HEK293 (cell line): Measurements from ENCODE around the gene PIK3R5.

Experiments used
- CTCF ChIA-PET: fragments of 350-600 bp; formaldehyde crosslinking; extraction: SDS; loops from one replicate; lab custom pipeline; 2021; ENCODE audit warnings: antibody characterized with exemption; lab: Yijun Ruan, JAX
- POLR2A ChIA-PET: fragments of 300-600 bp; formaldehyde crosslinking; extraction: SDS; loops from one replicate; lab custom pipeline; 2020; ENCODE audit warnings: antibody characterized with exemption, inconsistent platforms; lab: Yijun Ruan, JAX
- H3K27ac ChIP-seq: fragments of 200-500 bp; sonication (Bioruptor generic); 2 replicates; pipeline ENCODE4 v1.5.1; 2014; ENCODE audit warnings: low read depth, low read length, control low read depth, inconsistent platforms; ENCODE audit errors: extremely low read depth
- H3K36me3 ChIP-seq, 2 experiments: fragments of 200-500 bp in 1 of 2; sonication (Bioruptor generic) in 1 of 2; 1 replicate in 1 of 2; 2 replicates in 1 of 2; pipeline ENCODE4 v1.5.1; 2014 to 2017; ENCODE audit warnings: inconsistent platforms in 2 of 2, low read length in 2 of 2; ENCODE audit not compliant: control insufficient read depth in 2 of 2, insufficient read depth in 1 of 2
- H3K4me1 ChIP-seq: fragments of 200-500 bp; sonication (Bioruptor generic); 2 replicates; pipeline ENCODE4 v1.5.1; 2014; ENCODE audit warnings: mild to moderate bottlenecking, low read length, inconsistent platforms; ENCODE audit not compliant: control insufficient read depth, insufficient read depth
- H3K4me3 ChIP-seq: 2 replicates; pipeline ENCODE4 v1.5.1; 2011; ENCODE audit warnings: low read depth, mild to moderate bottlenecking, control low read depth, low read length, moderate library complexity
- H3K9me3 ChIP-seq: fragments of 200-500 bp; sonication (Bioruptor generic); 2 replicates; pipeline ENCODE4 v1.5.1; 2014; ENCODE audit warnings: low read depth, low read length, inconsistent platforms; ENCODE audit not compliant: control insufficient read depth, insufficient read depth
- RBAK ChIP-seq: fragments of 450-650 bp; formaldehyde crosslinking; IDR thresholded peaks from 2 replicates; pipeline ENCODE4 v1.5.1; 2016; ENCODE audit warnings: missing biosample characterization, missing genetic modification characterization
- SP7 ChIP-seq: fragments of 450-650 bp; formaldehyde crosslinking; IDR thresholded peaks from 2 replicates; pipeline ENCODE4 v1.5.1; 2016; ENCODE audit warnings: missing biosample characterization, missing genetic modification characterization
- TRIM28 ChIP-seq: IDR thresholded peaks from 2 replicates; pipeline ENCODE4 v1.6.1; 2011; ENCODE audit warnings: low read length, control low read depth, borderline replicate concordance
- ZFP37 ChIP-seq: fragments of 450-650 bp; formaldehyde crosslinking; IDR thresholded peaks from 2 replicates; pipeline ENCODE4 v1.5.1; 2016; ENCODE audit warnings: missing biosample characterization, missing genetic modification characterization
- ZNF146 ChIP-seq: fragments of 450-650 bp; formaldehyde crosslinking; IDR thresholded peaks from 2 replicates; pipeline ENCODE4 v1.5.1; 2016; ENCODE audit warnings: missing biosample characterization, missing genetic modification characterization
- ZNF211 ChIP-seq: fragments of 450-650 bp; formaldehyde crosslinking; IDR thresholded peaks from 2 replicates; pipeline ENCODE4 v1.5.1; 2016; ENCODE audit warnings: low read depth, missing biosample characterization, missing genetic modification characterization
- ZNF302 ChIP-seq: fragments of 450-650 bp; formaldehyde crosslinking; IDR thresholded peaks from 2 replicates; pipeline ENCODE4 v1.5.1; 2016; ENCODE audit warnings: missing biosample characterization, missing genetic modification characterization, low read depth
- ZNF324 ChIP-seq: fragments of 450-650 bp; formaldehyde crosslinking; IDR thresholded peaks from 2 replicates; pipeline ENCODE4 v1.5.1; 2016; ENCODE audit warnings: missing biosample characterization, missing genetic modification characterization
- ZNF391 ChIP-seq: fragments of 450-650 bp; formaldehyde crosslinking; IDR thresholded peaks from 2 replicates; pipeline ENCODE4 v1.5.1; 2016; ENCODE audit warnings: low read depth, missing biosample characterization, missing genetic modification characterization, borderline replicate concordance
- ZNF600 ChIP-seq: fragments of 450-650 bp; formaldehyde crosslinking; IDR thresholded peaks from 2 replicates; pipeline ENCODE4 v1.5.1; 2016; ENCODE audit warnings: missing biosample characterization, missing genetic modification characterization
- ZNF776 ChIP-seq: fragments of 450-650 bp; formaldehyde crosslinking; IDR thresholded peaks from 2 replicates; pipeline ENCODE4 v1.5.0; 2017; ENCODE audit warnings: missing biosample characterization, missing genetic modification characterization, borderline replicate concordance
- ZSCAN16 ChIP-seq: fragments of 450-650 bp; formaldehyde crosslinking; IDR thresholded peaks from 2 replicates; pipeline ENCODE4 v1.5.1; 2016; ENCODE audit warnings: missing biosample characterization, missing genetic modification characterization
- ZXDB ChIP-seq: fragments of 450-650 bp; formaldehyde crosslinking; IDR thresholded peaks from 2 replicates; pipeline ENCODE4 v1.5.1; 2016; ENCODE audit warnings: missing biosample characterization, missing genetic modification characterization
- TF ChIP-seq, protein P1 (sequence below): fragments of 450-650 bp; formaldehyde crosslinking; IDR thresholded peaks from 2 replicates; pipeline ENCODE4 v1.5.1; 2016; ENCODE audit warnings: missing biosample characterization, missing genetic modification characterization
- TF ChIP-seq, protein P2 (sequence below): fragments of 450-650 bp; formaldehyde crosslinking; IDR thresholded peaks from 2 replicates; pipeline ENCODE4 v1.5.1; 2016; ENCODE audit warnings: missing biosample characterization, missing genetic modification characterization
- TF ChIP-seq, protein P3 (sequence below): fragments of 450-650 bp; formaldehyde crosslinking; IDR thresholded peaks from 2 replicates; pipeline ENCODE4 v1.5.1; 2017; ENCODE audit warnings: missing biosample characterization, missing genetic modification characterization
- TF ChIP-seq, protein P4 (sequence below): fragments of 450-650 bp; formaldehyde crosslinking; IDR thresholded peaks from 2 replicates; pipeline ENCODE4 v1.5.1; 2016; ENCODE audit warnings: missing biosample characterization, missing genetic modification characterization
- TF ChIP-seq, protein P5 (sequence below): fragments of 450-650 bp; formaldehyde crosslinking; IDR thresholded peaks from 2 replicates; pipeline ENCODE4 v1.5.1; 2016; ENCODE audit warnings: missing biosample characterization, missing genetic modification characterization

PIK3R5 gene

DNA sequence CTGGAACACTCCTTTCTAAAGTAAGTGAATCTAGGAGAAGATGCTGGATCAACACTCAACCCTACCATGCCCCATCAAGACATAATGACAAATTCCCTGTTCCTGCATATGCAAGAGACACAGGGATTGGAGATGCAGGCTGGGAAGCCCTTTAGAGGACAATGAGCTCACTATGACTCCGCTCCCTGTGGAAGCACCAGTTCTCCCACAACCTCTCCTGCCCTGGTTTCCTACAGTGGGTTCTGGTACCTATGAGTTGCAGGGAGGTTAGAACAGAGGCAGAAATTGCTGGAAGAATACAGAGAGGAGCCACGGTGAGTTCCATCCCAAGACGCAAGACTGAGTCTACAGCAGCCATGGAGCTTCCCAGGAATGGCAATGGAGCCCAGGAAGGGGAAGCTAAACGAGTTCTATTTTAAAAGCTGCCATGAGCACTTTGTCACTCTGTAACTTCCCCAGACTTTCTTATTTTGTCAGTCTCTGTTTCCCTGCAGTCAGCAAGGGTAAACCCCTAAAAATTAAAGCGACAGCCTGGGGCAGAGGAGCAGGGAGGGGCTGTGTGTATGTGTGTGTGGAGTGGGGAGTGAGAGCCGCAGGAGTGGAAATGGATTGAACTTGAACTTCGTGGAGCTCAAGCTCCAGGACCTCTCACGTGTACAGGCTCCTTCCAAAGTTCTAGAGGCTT lies 55.8 kb downstream of the PIK3R5 start:
- Histone ChIP-seq H3K36me3 (no peaks in the 10 kb centered on the region), H3K4me1 (no peaks in the 10 kb centered on the region), H3K9me3 (no peaks in the 10 kb centered on the region), H3K4me3 (no peak overlapping the region), H3K27ac (no peak overlapping the region)
- TF ChIP-seq ZSCAN16 (tag by site-specific recombination) (no peak), RBAK (tag by site-specific recombination) (no peak)
- ChIA-PET POLR2A (no interaction called here), CTCF (interaction anchor here (0.6 to 2.5 kb wide), 5 partner anchors 9 to 800 kb away, joined by 3 to 13 read pairs (median 4); no protein-coding TSS in a partner anchor)

DNA sequence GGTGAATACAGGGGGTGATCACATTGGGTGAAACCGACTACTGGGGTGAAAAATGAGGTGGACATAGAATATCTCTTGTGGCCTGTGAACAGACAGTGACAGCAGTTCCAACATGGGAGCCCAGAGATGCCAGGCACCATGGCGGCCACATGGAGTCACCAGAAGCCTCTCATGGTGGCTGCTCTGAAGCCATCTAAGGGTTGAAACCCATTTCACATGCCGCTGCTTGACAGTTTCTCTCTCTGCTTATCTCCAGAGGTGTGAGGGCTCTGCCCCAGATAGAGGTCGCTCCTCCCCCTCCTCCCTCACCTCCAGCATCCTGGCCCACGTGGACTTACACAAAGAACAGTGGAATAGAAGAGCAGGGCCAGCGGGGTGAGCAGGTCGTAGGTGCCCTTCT lies 60.2 kb downstream of the PIK3R5 start:
- TF ChIP-seq ZNF324 (tag by site-specific recombination): no peak
- no peaks in the 10 kb centered on the region for H3K4me1 ChIP-seq
- POLR2A ChIA-PET: no interaction called here
- H3K36me3 ChIP-seq: no peaks in the 10 kb centered on the region
- H3K9me3 ChIP-seq: no peaks in the 10 kb centered on the region
- H3K27ac ChIP-seq: no peak overlapping the region
- H3K4me3 ChIP-seq: no peak overlapping the region
- CTCF ChIA-PET: interaction anchor here (1.8 kb wide), 1 partner anchor 10 kb away, joined by 6 read pairs; no protein-coding TSS in a partner anchor

DNA sequence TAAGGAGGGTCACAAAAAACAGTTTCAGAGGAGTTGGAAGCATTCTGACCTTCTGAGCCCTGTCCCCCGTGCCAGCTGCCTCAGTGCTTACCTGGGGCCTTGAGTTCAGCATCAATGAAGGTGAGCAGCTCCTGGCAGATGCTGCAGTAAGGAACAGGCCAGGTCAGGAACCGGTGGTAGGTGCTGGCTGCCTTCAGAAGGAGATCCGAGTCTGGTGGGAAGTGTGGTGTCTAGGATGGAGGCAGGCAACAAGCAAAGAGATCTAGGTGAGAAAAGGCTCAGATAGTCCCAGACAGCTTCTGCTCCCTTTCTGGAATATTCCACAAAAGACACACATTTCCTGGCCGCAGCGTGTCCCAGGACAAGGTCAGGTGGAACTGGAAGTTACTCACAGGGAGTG lies 60.8 kb downstream of the PIK3R5 start:
- Histone ChIP-seq H3K27ac (no peak overlapping the region), H3K36me3 (no peaks in the 10 kb centered on the region), H3K4me1 (no peaks in the 10 kb centered on the region), H3K9me3 (no peaks in the 10 kb centered on the region), H3K4me3 (no peak overlapping the region)
- TF ChIP-seq ZNF146 (no peak), ZNF600 (tag by site-specific recombination) (no peak)
- TF ChIP-seq, protein P1, sequence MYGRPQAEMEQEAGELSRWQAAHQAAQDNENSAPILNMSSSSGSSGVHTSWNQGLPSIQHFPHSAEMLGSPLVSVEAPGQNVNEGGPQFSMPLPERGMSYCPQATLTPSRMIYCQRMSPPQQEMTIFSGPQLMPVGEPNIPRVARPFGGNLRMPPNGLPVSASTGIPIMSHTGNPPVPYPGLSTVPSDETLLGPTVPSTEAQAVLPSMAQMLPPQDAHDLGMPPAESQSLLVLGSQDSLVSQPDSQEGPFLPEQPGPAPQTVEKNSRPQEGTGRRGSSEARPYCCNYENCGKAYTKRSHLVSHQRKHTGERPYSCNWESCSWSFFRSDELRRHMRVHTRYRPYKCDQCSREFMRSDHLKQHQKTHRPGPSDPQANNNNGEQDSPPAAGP (tag by site-specific recombination): no peak
- POLR2A ChIA-PET: no interaction called here
- CTCF ChIA-PET: no interaction called here

DNA sequence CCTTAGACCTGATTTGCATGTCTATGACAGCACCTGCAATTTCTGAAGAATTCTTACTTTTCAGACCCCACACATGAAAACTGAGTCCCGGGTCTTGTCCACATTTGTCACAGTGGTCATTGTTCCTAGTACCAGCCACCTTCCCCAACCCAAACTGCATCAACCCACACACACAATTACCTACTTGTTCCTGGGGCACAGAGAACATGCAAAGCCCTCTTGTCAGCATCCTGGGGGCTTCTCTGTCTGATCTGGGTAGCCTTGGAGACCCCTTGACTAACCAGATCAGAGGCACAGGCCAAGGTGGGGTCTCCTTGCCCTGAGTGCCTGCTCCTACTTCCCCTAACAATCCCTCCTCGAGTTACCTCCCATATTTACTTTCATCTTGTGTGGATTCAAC lies 61.3 kb downstream of the PIK3R5 start:
- POLR2A ChIA-PET: no interaction called here

More for the DNA sequence above, 61.3 kb downstream of the PIK3R5 start:
- H3K9me3 ChIP-seq: no peaks in the 10 kb centered on the region
- H3K4me1 ChIP-seq: no peaks in the 10 kb centered on the region
- H3K27ac ChIP-seq: no peak overlapping the region
- CTCF ChIA-PET: interaction anchor here (0.5 to 1.1 kb wide), 3 partner anchors 9 to 597 kb away, joined by 3 to 5 read pairs (median 4); no protein-coding TSS in a partner anchor
- TF ChIP-seq, protein P2, sequence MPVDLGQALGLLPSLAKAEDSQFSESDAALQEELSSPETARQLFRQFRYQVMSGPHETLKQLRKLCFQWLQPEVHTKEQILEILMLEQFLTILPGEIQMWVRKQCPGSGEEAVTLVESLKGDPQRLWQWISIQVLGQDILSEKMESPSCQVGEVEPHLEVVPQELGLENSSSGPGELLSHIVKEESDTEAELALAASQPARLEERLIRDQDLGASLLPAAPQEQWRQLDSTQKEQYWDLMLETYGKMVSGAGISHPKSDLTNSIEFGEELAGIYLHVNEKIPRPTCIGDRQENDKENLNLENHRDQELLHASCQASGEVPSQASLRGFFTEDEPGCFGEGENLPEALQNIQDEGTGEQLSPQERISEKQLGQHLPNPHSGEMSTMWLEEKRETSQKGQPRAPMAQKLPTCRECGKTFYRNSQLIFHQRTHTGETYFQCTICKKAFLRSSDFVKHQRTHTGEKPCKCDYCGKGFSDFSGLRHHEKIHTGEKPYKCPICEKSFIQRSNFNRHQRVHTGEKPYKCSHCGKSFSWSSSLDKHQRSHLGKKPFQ (tag by site-specific recombination): no peak
- no peak for TF ChIP-seq ZNF391 (tag by site-specific recombination)
- no peak for TF ChIP-seq ZFP37 (tag by site-specific recombination)
- TF ChIP-seq ZNF211 (tag by site-specific recombination): no peak
- TF ChIP-seq ZXDB (tag by site-specific recombination): no peak
- TF ChIP-seq, protein P3, sequence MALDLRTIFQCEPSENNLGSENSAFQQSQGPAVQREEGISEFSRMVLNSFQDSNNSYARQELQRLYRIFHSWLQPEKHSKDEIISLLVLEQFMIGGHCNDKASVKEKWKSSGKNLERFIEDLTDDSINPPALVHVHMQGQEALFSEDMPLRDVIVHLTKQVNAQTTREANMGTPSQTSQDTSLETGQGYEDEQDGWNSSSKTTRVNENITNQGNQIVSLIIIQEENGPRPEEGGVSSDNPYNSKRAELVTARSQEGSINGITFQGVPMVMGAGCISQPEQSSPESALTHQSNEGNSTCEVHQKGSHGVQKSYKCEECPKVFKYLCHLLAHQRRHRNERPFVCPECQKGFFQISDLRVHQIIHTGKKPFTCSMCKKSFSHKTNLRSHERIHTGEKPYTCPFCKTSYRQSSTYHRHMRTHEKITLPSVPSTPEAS: no peak
- TF ChIP-seq, protein P4, sequence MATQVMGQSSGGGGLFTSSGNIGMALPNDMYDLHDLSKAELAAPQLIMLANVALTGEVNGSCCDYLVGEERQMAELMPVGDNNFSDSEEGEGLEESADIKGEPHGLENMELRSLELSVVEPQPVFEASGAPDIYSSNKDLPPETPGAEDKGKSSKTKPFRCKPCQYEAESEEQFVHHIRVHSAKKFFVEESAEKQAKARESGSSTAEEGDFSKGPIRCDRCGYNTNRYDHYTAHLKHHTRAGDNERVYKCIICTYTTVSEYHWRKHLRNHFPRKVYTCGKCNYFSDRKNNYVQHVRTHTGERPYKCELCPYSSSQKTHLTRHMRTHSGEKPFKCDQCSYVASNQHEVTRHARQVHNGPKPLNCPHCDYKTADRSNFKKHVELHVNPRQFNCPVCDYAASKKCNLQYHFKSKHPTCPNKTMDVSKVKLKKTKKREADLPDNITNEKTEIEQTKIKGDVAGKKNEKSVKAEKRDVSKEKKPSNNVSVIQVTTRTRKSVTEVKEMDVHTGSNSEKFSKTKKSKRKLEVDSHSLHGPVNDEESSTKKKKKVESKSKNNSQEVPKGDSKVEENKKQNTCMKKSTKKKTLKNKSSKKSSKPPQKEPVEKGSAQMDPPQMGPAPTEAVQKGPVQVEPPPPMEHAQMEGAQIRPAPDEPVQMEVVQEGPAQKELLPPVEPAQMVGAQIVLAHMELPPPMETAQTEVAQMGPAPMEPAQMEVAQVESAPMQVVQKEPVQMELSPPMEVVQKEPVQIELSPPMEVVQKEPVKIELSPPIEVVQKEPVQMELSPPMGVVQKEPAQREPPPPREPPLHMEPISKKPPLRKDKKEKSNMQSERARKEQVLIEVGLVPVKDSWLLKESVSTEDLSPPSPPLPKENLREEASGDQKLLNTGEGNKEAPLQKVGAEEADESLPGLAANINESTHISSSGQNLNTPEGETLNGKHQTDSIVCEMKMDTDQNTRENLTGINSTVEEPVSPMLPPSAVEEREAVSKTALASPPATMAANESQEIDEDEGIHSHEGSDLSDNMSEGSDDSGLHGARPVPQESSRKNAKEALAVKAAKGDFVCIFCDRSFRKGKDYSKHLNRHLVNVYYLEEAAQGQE (tag by site-specific recombination): no peak
- no peak for TF ChIP-seq ZNF776 (tag by site-specific recombination)
- no peak for TF ChIP-seq TRIM28
- TF ChIP-seq, protein P5, sequence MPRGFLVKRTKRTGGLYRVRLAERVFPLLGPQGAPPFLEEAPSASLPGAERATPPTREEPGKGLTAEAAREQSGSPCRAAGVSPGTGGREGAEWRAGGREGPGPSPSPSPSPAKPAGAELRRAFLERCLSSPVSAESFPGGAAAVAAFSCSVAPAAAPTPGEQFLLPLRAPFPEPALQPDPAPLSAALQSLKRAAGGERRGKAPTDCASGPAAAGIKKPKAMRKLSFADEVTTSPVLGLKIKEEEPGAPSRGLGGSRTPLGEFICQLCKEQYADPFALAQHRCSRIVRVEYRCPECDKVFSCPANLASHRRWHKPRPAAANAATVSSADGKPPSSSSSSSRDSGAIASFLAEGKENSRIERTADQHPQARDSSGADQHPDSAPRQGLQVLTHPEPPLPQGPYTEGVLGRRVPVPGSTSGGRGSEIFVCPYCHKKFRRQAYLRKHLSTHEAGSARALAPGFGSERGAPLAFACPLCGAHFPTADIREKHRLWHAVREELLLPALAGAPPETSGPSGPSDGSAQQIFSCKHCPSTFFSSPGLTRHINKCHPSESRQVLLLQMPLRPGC: no peak
- no peak for TF ChIP-seq ZNF302 (tag by site-specific recombination)
- no peak for TF ChIP-seq SP7 (tag by site-specific recombination)
- H3K4me3 ChIP-seq: no peak overlapping the region
- no peaks in the 10 kb centered on the region for H3K36me3 ChIP-seq
